Lung (tissue), 12 donors: ENCODE measurements around the gene CDRT15. TPM values are rescaled to one million over a fixed set of nuclear protein-coding genes. Genes with fewer than 3 reads are reported as not detected.

Source experiments
- ATAC-seq: fragments of 200-7000 bp; cut with Tn5 transposase; one replicate; pipeline ENCODE4 v1.9.1; 2020; ENCODE audit warnings: moderate number of reproducible peaks; ENCODE audit not compliant: insufficient read depth, low FRiP score
- DNase-seq, 3 donors: peaks; one replicate each; pipeline ENCODE4 v3.0.0-alpha.2; 2013 to 2017
- H3K27ac ChIP-seq, 2 donors: one replicate each; pipeline ENCODE4 v1.5.1; 2013; ENCODE audit warnings: mild to moderate bottlenecking in 2 of 2, moderate library complexity in 2 of 2, control low read depth in 1 of 2, inconsistent platforms in 1 of 2, low read depth in 1 of 2, low read length in 1 of 2
- H3K27me3 ChIP-seq, 3 donors: one replicate each; pipeline ENCODE4 v1.5.1; 2013; ENCODE audit warnings: low read length in 2 of 3; ENCODE audit not compliant: control insufficient read depth in 3 of 3, insufficient read depth in 3 of 3
- H3K36me3 ChIP-seq, 4 donors: one replicate each; pipeline ENCODE4 v1.5.1; 2013; ENCODE audit warnings: low read length in 4 of 4, mild to moderate bottlenecking in 1 of 4, moderate library complexity in 1 of 4; ENCODE audit not compliant: control insufficient read depth in 4 of 4, insufficient read depth in 4 of 4
- H3K4me1 ChIP-seq, 5 donors: one replicate each; pipeline ENCODE4 v1.5.1; 2013; ENCODE audit warnings: low read length in 5 of 5, mild to moderate bottlenecking in 2 of 5, moderate library complexity in 1 of 5; ENCODE audit not compliant: control insufficient read depth in 5 of 5, insufficient read depth in 5 of 5
- H3K4me3 ChIP-seq: one replicate; pipeline ENCODE4 v1.5.1; 2013; ENCODE audit warnings: mild to moderate bottlenecking, control low read depth, moderate library complexity
- H3K9ac ChIP-seq, 2 donors: one replicate each; pipeline ENCODE4 v1.5.1; 2013; ENCODE audit warnings: low read length in 2 of 2, control low read depth in 1 of 2; ENCODE audit not compliant: insufficient read depth in 1 of 2
- H3K9me3 ChIP-seq, 4 donors: one replicate each; pipeline ENCODE4 v1.5.1; 2013; ENCODE audit warnings: low read length in 3 of 4, mild to moderate bottlenecking in 1 of 4, moderate library complexity in 1 of 4; ENCODE audit not compliant: control insufficient read depth in 4 of 4, insufficient read depth in 3 of 4
- CTCF ChIP-seq: IDR thresholded peaks from 2 replicates; pipeline ENCODE4 v1.5.1; 2012; ENCODE audit warnings: mild to moderate bottlenecking; ENCODE audit errors: control extremely low read depth, extremely low read depth
- WGBS, 2 donors: extraction: QIAGEN DNeasy Blood & Tissue Kit; methylation state at CpG; one replicate each; pipeline ENCODE4 v1.1.7; 2013; 5-methylcytosine and 5-hydroxymethylcytosine counted together
- polyA plus RNA-seq, 2 donors: library from polyadenylated mRNA; stranded (reverse); fragments of 200-250 nt; gene quantifications; one replicate each; pipeline ENCODE4 v1.2.1, GENCODE V29; 2013
- total RNA-seq, 2 donors: library from RNA; depleted of rRNA in 1 of 2; stranded (reverse); fragments of >200 nt in 1 of 2; gene quantifications; one replicate each; pipeline ENCODE4 v1.2.1, GENCODE V29; 2014 to 2021
- donor health status: control.
- donor health status: control.
- donor health status: Bipolar disorder and iron deficiency.
- donor health status: healthy.
- donor health status: DM: yes; HTN: yes; CAD: no.

The CDRT15 gene
- total and polyA plus RNA-seq, 4 donors: not detected

GRCh38 chr17:14203388-14203787 is 33.3 kb downstream of the CDRT15 start:
- H3K9ac ChIP-seq: no peak overlapping the region
- H3K4me1 ChIP-seq: peaks cover 0 to 20% (median 7%) of the 10 kb centered on the region in 5 donors
- WGBS, 2 donors: 94 to 95% methylated on average over 3 of the region's 3 CpGs
- no peaks in the 10 kb centered on the region for H3K9me3 ChIP-seq
- ATAC-seq (no peak), DNase-seq (no peak)
- H3K36me3 ChIP-seq: peaks cover 0 to 12% (median 6%) of the 10 kb centered on the region in 4 donors
- no peak for TF ChIP-seq CTCF
- H3K4me3 ChIP-seq: no peak overlapping the region
- H3K27me3 ChIP-seq: no peaks in the 10 kb centered on the region
- H3K27ac ChIP-seq: no peak overlapping the region

DNA sequence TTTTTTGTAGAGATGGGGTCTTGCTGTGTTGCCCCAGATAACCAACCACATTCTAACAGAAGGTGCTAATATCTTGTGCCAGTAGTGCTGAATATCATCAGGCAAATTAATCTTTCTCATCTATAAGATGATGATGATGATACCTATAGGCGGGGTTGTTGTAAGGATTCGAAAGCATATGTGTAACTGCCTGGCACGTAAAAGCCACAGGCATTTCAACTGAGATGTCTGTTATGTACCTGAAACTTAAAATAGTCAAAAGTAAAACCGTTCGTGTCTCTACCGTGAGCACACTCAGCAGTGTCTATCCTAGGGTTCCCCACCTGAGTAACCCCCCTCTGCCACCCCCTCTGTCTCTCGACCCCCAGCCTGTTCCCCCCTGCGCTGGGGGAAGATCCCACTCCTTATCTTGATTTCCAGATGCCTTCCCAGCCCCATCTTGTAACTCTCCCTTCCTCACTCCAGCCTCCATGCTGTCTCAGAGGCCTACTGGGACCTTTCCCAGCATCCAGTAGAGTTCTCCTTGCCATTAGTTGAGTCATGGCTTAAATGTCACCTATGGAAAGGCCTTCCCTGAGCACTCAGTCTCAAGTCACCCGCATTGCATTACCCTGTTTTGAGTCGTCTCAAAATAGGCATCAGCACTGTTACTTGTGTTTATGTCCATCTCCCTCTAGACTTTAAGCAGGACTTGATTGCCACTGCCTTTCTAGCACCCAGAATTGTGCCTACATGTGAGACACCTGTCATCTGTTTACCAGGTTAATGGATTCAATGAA is 34.1 kb downstream of the CDRT15 start:
- H3K9me3 ChIP-seq: no peaks in the 10 kb centered on the region
- peaks cover 0 to 11% (median 3%) of the 10 kb centered on the region in 4 donors for H3K36me3 ChIP-seq
- ATAC-seq (no peak), DNase-seq (no peak)
- no peak overlapping the region for H3K9ac ChIP-seq
- no peak for TF ChIP-seq CTCF
- H3K27ac ChIP-seq: no peak overlapping the region
- H3K4me3 ChIP-seq: no peak overlapping the region
- H3K27me3 ChIP-seq: no peaks in the 10 kb centered on the region
- peaks cover 4 to 28% (median 11%) of the 10 kb centered on the region in 5 donors for H3K4me1 ChIP-seq
- WGBS, 2 donors: 90 to 93% methylated on average over 10 of the region's 10 CpGs

GRCh38 chr17:14201988-14202380 is 34.7 kb downstream of the CDRT15 start:
- DNase-seq (no peak), ATAC-seq (no peak)
- no peak overlapping the region for H3K27ac ChIP-seq
- no peaks in the 10 kb centered on the region for H3K27me3 ChIP-seq
- H3K36me3 ChIP-seq: peaks cover 0 to 8% (median 0%) of the 10 kb centered on the region in 4 donors
- no peak overlapping the region for H3K4me3 ChIP-seq
- H3K9ac ChIP-seq: no peak overlapping the region
- peaks cover 4 to 29% (median 11%) of the 10 kb centered on the region in 5 donors for H3K4me1 ChIP-seq
- 75 to 94% methylated on average over 4 of the region's 4 CpGs for WGBS, 2 donors
- no peaks in the 10 kb centered on the region for H3K9me3 ChIP-seq
- TF ChIP-seq CTCF: no peak
